GM12891 (cell line): ENCODE results near the gene ARHGAP26.

Experiments
- PAX5 ChIP-seq: IDR thresholded peaks from 2 replicates; pipeline ENCODE4 v1.6.1; 2011; ENCODE audit warnings: low read length, moderate library complexity, mild to moderate bottlenecking; ENCODE audit not compliant: insufficient read depth, severe bottlenecking
- POLR2A ChIP-seq: IDR thresholded peaks from 2 replicates; pipeline ENCODE4 v1.6.1; 2011; ENCODE audit warnings: low read depth, low read length, control low read depth
- POLR2AphosphoS5 ChIP-seq: IDR thresholded peaks from 2 replicates; pipeline ENCODE4 v1.6.1; 2011; ENCODE audit warnings: low read depth, low read length, control low read depth
- POU2F2 ChIP-seq: IDR thresholded peaks from 2 replicates; pipeline ENCODE4 v1.6.1; 2011; ENCODE audit warnings: low read depth, mild to moderate bottlenecking, control low read depth, low read length, moderate library complexity
- TAF1 ChIP-seq: IDR thresholded peaks from 2 replicates; pipeline ENCODE4 v1.6.1; 2011; ENCODE audit warnings: low read depth, low read length, control low read depth

DNA sequence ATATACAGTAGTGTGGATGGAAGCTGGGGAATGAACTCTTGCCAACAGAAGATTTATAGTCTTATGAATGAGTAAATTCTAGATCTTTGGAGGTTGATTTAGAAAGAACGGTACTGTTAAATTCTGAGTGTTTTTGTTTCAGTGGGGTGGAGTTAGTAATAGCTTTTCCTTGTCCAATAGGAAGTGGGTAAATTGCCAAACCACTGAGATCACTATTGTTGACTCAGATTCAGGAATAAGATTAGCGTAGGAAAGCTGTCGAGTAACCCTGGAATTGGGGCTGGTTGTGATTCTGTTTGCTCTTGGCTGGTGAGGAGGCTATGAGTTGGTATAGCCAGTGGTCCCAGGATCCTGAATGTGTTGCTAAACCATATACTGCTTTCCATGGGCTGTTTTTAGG, 155.6 kb downstream of the ARHGAP26 start:
- TF ChIP-seq POLR2A: no peak
- no peak for TF ChIP-seq POU2F2
- no peak for TF ChIP-seq POLR2AphosphoS5
- no peak for TF ChIP-seq TAF1
- no peak for TF ChIP-seq PAX5
